NOMO-1 (cell line): ENCODE measurements around the gene HNRNPAB.
"Not testable (repeated sequence)": the region's sequence is repeated elsewhere in the genome, so short reads cannot be mapped to it uniquely, and the experiment has no call there.

Experiments used
- DNase-seq, 2 experiments: peaks; one replicate each; lab custom pipeline; 2025; ENCODE audit not compliant: unreplicated experiment in 2 of 2; lab: John Stamatoyannopoulos, UW

Gene HNRNPAB

DNA sequence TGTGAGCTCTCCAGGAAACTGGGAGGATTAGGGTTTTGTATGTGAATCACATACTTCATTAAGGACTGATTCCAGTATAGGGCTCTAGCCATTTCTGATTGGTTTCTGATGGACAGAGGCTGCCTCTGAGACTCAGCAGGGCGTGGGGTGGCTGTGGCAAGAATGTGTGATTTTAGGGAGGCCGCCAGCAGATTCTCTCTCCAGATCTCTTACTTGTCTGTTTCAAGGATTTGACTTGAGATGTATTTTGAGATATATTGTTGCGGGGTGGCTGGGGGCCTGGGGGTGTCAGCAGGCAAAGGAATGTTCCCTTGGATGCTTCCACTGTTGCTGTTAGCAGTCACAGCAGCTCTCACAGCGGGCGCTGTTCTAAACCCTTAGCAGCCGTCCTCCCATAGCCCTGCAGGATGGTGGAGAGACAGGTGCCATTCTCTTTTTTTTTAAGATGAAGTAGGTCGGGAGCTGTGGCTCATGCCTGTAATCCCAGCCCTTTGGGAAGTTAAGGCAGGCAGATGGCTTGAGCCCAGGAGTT, 8.0 kb upstream of the HNRNPAB start:
- no peak for DNase-seq

DNA sequence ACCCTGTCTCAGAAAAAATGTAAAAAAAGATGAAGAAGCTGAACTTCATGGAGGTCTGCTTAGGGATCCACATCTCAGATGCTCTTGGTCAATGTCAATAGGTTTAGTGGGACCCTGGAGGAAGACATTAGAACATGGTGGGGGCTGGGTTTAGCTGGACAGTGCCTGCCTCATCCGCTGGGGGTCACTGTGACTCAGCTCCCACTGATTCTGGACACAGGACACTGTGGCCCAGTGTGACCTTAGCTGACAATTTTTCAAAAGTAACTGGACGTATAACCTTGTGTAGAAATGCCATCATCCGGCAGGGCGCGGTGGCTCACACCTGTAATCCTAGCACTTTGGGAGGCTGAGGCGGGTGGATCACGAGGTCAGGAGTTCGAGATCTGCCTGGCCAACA, 7.3 kb upstream of the HNRNPAB start:
- DNase-seq, result no peak

DNA sequence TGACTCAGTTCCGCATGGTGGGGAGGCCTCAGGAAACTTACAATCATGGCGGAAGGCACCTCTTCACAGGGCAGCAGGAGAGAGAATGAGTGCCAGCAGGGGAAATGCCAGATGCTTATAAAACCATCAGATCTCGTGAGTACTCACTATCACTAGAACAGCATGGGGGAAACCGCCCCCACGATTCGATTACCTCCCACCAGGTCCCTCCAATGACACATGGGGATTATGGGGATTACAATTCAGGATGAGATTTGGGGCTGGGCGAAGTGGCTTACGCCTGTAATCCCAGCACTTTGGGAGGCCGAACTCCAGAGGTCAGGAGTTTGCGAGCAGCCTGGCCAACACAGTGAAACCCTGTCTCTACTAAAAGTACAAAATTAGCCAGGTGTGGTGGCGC, 6.2 kb upstream of the HNRNPAB start:
- not testable (repeated sequence) for DNase-seq

DNA sequence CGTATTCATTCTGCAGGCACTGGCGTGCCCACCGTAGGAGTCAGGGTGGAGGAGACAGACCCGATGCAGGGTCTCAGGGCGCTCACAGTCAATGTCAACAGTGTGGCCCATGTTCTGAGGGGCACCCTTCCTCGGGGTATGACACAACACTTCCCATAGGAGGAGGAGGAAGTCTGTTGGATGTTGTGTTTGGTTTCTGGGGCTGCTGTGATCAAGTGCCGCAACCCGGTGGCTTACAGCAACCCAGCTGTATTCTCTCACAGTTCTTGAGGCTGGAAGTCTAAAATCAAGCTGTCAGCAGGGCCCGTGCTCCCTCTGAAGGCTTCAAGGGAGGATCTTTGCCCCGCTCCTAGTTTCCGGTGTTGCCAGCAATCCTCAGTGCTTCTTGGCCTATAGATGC, 5.6 kb upstream of the HNRNPAB start:
- no peak for DNase-seq

DNA sequence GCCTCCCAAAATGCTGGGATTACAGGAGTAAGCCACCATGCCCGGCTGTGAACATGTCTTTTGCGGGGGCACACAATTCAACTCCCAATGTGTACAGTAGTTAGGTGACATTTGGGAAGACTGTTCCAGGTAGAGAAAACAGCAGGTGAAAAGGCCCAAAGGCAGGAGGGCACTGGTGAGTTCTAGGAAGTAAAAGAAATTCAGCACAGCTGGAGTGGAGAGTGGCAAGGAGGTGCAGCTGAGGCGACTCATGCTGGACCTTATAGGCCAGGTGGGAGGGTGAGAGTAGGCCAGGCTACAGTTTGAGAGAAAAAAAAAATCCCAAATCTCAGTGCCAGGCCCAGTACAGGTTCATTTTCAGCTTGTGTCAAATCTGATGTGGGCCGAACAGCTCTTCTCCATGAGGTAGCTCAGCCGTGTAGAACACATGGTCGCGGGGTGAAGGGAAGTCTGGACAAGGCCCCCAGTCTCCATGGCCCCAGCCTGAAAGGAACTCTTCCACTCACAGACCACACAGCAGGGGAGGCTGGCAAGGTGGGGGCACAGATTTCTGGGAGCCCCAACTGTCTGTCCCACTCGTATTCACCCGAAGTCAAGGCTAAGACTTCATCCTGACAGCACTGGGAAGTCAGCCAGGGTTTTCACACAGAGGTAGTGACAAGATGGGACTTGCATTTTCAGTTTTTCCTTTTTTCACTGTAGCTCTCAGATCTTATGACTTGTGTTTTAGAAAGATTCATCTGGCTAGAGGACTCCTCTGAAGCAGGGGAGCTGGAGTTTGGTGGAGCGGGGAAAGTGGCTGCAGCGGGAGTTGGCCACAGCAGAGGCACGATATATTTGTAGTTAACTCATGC, 4.5 kb upstream of the HNRNPAB start:
- DNase-seq, result no peak

GRCh38 chr5:178201221-178201926, 3.0 kb upstream of the HNRNPAB start:
- no peak for DNase-seq

DNA sequence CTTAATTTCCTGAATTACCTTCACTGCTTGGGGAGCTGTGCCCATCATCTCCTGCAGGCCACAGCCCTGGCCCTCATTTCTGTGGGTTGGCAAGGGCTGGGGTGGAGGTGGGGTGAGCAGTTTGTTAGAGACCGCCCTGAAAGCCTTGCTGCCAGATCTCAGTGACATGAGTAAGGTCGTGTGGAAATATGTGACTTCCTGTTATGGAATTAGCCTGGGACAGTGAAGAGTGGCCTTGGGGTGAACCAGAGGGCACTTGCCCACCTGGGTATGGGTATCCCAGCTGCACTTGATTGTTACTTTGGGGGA, 2.5 kb upstream of the HNRNPAB start:
- DNase-seq, result peak; percentile 67 to 68

DNA sequence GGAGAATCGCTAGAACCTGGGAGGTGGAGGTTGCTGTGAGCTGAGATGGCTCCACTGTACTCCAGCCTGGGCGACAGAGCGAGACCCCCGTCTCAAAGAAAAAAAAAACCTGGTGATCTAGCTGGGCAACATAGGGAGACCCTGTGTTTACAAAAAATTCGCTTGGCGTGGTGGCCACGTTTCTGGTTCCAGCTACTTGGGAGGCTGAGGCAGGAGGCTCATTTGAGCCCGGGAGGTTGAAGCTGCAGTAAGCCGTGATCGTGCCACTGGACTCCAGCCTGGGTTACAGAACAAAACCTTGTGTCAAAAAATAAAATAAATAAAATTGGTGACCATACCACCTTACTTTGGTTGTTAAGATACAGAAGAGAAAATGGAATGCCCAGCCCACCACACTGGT, 1.8 kb upstream of the HNRNPAB start:
- DNase-seq, result no peak

DNA sequence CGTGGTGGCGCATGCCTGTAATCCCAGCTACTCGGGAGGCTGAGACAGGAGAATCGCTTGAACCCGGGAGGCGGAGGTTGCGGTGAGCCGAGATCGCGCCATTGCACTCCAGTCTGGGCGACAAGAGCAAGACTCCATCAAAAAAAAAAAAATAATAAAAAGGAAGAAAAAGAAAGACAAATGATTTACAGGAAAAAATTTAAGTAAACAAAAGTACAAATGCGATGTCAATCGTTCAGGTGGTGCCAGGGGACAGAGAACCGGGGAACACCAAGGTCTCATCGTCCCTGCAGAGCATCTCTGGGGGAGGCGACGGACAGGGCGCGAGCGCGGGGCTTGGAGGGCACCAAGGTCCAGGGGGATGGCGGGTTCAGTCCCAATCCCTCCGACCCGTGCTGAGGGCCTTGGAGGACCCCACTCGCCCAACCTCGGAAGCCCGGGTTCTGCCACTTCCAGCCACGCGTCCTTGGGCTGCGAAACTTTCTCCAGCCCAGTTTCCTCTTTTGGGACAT, 607 bp upstream of the HNRNPAB start:
- peak in 1 of 2 experiments; percentile 36 for DNase-seq

- peak; percentile 57 to 75 for DNase-seq
Measured at GRCh38 chr5:178204935-178205748, 809 bp downstream of the HNRNPAB start.

DNA sequence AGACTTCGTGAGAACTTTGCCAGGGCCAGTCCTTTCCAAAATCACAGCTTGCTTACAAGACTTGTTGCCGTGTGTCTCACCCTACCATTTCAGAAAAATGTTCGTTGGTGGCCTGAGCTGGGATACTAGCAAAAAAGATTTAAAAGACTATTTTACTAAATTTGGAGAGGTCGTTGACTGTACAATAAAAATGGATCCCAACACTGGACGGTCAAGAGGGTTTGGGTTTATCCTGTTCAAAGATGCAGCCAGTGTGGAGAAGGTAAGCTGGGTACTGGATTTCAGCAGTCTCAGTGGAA, 1.4 kb downstream of the HNRNPAB start:
- DNase-seq, result no peak

DNA sequence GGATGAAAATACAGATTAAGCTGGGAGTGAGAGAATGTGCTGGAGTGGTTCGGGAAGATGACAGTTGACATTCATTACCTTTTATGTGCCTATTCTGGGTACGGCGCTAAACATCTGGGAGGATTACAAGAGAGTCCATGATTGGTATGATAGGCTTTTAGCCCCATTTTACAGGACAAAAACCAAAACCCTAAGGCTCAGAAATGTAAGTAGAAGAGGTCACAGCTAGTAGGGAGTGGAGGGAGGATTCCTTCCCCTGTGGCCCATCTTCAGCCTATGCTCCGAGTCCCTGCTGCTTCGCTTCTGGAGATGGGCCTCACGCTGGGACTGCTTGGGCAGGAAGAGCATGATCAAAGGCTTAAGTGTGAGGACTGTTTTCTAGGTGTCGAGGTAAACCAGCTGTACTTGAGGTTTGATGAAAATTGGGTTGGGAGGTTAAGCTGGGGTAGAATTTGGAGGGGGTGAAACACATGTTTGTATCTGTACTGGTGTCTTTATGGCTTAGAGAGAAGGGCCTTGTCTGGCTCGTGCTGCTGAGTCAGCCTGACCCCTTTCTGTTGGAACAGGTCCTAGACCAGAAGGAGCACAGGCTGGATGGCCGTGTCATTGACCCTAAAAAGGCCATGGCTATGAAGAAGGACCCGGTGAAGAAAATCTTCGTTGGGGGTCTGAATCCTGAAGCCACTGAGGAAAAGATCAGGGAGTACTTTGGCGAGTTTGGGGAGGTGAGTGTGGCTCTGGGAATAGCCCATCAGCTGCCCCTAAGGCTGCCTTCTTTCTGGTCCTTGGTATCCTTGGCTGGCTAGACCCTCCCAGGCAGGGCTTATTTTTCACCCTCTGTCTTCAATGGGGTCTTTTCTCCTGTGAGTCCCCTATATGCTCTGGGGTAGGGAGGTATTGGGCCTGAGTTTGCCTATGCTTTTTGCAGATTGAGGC, 2.1 kb downstream of the HNRNPAB start:
- no peak for DNase-seq

DNA sequence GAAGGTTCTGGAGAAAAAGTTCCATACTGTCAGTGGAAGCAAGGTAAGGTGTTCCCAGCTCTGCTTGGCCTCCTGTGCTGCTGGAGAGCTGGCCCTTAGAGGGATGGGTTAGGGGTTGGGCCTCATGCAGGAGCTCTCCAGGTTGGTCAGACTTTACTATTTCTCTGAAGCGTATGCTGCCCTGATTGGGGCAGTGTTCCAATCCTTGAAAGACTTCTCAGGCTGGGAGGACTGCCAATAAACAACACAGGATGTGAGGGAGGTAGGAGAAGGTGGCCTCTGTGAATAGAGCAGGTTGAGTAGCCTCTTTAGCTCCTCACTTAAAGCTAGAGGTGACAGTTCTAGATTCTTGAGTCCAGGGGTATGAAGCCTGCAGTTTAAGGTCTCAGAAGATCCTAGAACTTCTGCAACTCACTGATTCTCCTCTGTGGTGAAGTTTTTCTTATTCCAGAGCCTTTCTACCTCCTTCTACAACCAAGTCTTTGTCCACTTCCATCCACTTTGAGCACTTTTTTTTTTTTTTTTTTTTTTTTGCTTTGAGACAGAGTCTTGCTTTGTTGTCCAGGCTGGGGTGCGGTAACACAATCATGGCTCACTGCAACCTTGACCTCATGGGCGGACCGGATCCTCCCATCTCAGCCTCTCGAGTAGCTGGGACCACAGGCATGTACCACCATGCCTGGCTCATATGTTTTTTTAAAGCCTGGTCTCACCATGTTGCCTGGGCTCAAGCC, 3.0 kb downstream of the HNRNPAB start:
- no peak for DNase-seq

DNA sequence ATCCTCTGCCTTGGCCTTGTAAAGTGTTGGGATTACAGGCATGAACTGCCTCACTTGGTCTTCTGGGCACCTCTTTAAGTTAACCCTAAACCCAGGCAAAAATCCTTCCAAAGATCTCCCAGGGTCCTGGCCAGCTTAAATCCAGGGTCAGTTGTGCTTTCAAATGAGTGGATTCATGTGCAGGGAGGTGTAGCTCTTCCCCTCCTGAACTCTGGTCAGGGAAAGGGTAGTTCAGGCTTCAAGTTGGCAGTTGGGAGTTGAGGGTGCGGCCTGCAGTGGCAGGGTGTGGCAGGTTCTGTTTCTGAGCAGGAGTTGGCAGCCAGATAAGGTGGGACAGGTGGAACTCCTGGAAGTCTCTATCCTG, 3.6 kb downstream of the HNRNPAB start:
- no peak for DNase-seq

DNA sequence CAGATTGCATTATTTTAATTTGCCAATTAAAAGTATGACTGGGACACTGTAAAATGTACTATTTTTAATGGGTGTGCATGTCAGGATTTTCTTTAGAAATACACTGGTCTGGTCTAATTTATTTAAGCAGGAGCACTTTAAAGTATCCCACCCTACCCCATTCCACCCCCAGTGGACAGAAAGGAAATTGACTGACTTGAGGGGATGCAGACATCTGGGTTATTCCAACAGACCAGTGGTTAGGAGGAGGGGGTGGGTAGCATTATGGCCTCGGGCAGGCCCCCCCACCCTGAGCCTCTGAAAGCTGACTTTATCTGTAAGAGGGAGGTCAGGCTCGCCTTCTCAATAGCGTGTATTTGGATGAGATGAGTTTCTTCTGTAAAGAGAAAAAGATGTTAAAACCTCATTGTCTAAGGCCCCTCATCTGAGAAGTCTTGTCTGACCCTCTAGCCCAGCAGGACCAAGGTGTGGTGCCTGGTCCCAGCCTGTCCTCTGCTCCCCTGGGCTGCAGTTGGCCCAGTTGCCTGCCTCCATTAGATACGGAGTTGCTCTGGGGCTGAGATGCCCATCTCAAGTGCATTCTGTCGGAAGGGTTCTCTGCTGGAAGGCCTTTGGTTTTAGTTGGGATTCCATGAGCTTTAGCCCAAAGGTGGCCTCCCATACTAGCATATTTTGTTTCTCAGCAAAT, 4.4 kb downstream of the HNRNPAB start:
- DNase-seq, result peak in 1 of 2 experiments; percentile 11

DNA sequence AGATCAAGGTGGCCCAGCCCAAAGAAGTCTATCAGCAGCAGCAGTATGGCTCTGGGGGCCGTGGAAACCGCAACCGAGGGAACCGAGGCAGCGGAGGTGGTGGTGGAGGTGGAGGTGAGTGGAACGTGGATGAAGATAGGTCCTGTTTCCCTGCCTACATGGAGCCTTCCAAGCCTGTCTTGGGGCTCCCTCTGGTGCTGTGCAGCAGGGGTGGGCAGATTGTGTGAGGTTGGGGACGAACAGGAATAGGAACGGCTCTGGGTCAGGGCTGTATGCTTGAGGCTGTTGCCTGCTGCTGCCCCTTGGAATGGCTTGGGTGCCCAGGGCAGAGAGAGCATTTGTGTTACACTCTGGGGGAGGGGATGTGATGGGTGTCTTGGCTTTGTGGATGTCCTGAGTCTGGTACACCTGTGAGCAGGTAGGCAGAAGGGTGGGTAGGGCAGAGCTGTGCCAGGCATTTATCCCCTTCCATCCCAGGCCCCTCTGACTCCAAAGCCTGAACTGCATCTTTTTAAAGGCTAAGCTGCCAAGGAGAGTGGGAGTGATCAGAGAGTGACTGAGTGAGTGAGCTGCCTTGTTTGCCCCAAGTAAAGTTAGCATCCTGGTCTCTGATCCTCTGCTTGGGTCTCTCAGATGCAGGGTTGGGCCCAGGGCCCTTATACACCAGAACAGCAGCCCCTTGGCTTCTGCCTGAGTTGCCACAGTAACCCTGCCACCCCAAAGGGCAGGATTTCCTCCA, 5.2 kb downstream of the HNRNPAB start:
- DNase-seq, result no peak

DNA sequence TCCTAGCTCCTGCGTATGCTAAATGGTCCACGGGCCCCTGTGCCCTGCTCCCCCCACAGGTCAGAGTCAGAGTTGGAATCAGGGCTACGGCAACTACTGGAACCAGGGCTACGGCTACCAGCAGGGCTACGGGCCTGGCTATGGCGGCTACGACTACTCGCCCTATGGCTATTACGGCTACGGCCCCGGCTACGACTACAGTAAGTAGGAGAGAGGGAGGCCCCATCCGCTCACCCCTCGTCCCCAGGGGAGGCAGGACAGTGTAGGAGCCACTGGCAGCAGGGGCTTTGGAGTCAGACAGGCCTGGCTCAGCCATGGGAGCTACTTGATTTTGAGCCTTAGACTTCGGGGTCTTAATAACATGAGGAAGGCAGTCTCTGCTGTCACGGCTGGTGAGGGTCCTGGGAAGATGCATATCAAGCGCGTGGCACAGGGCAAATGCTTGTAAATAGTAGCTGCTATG, 5.8 kb downstream of the HNRNPAB start:
- DNase-seq, result no peak

DNA sequence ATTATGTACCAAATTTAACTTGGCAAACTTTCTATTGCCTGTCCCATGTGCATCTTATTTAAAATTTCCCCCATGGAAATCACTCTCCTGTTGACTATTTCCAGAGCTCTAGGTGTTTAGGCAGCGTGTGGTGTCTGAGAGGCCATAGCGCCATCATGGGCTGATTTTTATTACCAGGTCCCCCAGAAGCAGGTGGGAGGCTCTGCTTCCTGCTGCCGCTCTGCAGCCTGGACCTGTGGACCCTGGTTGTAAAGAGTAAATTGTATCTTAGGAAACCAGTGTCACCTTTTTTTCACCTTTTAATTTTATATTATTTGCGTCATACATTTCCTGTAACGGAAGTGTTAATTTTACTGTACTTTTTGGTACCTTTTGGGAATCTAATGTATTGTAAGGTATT, 6.4 kb downstream of the HNRNPAB start:
- DNase-seq, result no peak
